Measurements from ENCODE around the gene ELMO1. TPM values are rescaled to one million over a fixed set of nuclear protein-coding genes. Genes with fewer than 3 reads are reported as not detected.

ELMO1 gene
- total RNA-seq, 1 experiment from 2014 or later, result 1.1 TPM

DNA sequence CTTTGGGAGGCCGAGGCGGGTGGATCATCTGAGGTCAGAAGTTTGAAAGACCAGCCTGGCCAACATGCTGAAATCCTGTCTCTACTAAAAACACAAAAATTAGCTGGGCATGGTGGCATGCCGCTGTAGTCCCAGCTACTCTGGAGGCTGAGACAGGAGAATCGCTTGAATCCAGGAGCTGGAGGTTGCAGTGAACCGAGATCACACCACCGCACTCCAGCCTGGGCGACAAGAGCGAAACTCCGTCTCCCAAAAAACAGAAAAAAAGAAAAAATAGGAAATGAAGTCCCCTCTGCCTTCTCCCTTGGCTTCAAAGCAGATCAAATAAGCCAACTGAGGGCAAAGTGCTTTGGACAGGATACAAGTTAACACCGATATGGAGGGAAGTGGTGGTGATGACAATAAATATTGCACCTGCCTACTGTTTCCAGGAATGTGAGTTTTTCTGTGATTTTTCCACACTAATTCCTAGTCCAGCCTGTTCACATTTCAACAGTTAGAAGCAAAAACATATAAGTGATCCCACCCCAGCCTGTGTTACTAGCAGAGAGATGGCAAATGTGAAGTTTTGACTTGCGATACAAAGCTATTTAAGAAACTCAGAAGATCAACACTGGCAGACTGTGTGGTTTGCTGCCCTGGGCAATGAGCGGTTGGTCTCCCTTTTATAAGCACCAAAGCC, 433.2 kb downstream of the ELMO1 start:
- DNase-seq (ENCODE audit: low read depth, low spot score), result no peak
- ChIA-PET POLR2A (no interaction called here), CTCF (interaction anchor here (1.0 kb wide), 1 partner anchor 48 kb away, joined by 4 read pairs; no protein-coding TSS in a partner anchor)

DNA sequence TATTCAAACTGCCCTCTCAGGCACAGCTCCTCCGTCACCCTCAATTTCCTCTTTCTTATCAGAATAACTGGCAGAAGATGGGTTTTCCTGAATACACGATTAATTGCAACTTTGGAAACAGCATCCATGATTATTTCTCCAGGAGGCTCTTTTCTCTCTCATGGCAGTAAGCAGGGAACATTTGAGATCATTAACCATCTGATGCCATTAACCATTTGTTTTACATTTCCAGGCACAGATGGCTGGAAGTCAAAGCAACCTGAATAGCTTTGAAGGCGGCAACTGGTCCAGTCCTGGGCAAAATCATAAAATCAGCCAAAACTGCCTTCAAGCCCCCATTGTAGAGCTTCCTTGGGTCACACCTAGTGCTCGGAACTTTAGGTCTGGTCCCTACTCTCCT, 434.9 kb downstream of the ELMO1 start:
- no peaks in the 10 kb centered on the region for H3K9me2 ChIP-seq (ENCODE audit: insufficient read depth)
- H3K36me3 ChIP-seq (ENCODE audit: control insufficient read depth in 1 of 2, insufficient read depth in 2 of 2, low read length in 2 of 2), result no peaks in the 10 kb centered on the region
- no peak overlapping the region for H3K4me2 ChIP-seq (ENCODE audit: low read length)
- H4K20me1 ChIP-seq (ENCODE audit: insufficient read depth), result no peaks in the 10 kb centered on the region
- H2AFZ ChIP-seq (ENCODE audit: low read depth, low read length, poor library complexity, severe bottlenecking), result no peak overlapping the region
- H3K9ac ChIP-seq (ENCODE audit: low read length), result no peak overlapping the region
- no peak overlapping the region for H3K27ac ChIP-seq (ENCODE audit: low read depth, low read length)
- H3K4me1 ChIP-seq (ENCODE audit: control insufficient read depth in 1 of 2, insufficient read depth in 2 of 2, low read length in 2 of 2), result no peaks in the 10 kb centered on the region
- no peaks in the 10 kb centered on the region for H3K79me2 ChIP-seq (ENCODE audit: insufficient read depth, low read length)
- no peaks in the 10 kb centered on the region for H3K27me3 ChIP-seq (ENCODE audit: insufficient read depth, low read length)
- POLR2A ChIA-PET, result no interaction called here
- TF ChIP-seq RAD21 (IDR thresholded peaks at IDR 0.05; ENCODE audit: low read depth) (no peak), ZFX (IDR thresholded peaks at IDR 0.05) (no peak), YY1 (IDR thresholded peaks at IDR 0.05; ENCODE audit: extremely low read depth, insufficient replicate concordance, low read depth, low read length) (no peak), EGR1 (IDR thresholded peaks at IDR 0.05; ENCODE audit: low read depth) (no peak), EZH2 (IDR thresholded peaks at IDR 0.05) (no peak), POLR2A (IDR thresholded peaks at IDR 0.05; ENCODE audit: borderline replicate concordance, extremely low read depth, insufficient read depth, insufficient read length) (no peak), EZH2phosphoT487 (IDR thresholded peaks at IDR 0.05; ENCODE audit: borderline replicate concordance) (no peak), ELF1 (IDR thresholded peaks at IDR 0.05; ENCODE audit: borderline replicate concordance, low read depth) (no peak), ZNF274 (IDR thresholded peaks at IDR 0.05; ENCODE audit: low read depth, low read length) (no peak), CBX3 (IDR thresholded peaks at IDR 0.05; ENCODE audit: low read depth) (no peak), JUND (IDR thresholded peaks at IDR 0.05) (no peak)
- TF ChIP-seq, protein P1, sequence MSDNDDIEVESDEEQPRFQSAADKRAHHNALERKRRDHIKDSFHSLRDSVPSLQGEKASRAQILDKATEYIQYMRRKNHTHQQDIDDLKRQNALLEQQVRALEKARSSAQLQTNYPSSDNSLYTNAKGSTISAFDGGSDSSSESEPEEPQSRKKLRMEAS (IDR thresholded peaks at IDR 0.05), result no peak
- TF ChIP-seq, protein P2, sequence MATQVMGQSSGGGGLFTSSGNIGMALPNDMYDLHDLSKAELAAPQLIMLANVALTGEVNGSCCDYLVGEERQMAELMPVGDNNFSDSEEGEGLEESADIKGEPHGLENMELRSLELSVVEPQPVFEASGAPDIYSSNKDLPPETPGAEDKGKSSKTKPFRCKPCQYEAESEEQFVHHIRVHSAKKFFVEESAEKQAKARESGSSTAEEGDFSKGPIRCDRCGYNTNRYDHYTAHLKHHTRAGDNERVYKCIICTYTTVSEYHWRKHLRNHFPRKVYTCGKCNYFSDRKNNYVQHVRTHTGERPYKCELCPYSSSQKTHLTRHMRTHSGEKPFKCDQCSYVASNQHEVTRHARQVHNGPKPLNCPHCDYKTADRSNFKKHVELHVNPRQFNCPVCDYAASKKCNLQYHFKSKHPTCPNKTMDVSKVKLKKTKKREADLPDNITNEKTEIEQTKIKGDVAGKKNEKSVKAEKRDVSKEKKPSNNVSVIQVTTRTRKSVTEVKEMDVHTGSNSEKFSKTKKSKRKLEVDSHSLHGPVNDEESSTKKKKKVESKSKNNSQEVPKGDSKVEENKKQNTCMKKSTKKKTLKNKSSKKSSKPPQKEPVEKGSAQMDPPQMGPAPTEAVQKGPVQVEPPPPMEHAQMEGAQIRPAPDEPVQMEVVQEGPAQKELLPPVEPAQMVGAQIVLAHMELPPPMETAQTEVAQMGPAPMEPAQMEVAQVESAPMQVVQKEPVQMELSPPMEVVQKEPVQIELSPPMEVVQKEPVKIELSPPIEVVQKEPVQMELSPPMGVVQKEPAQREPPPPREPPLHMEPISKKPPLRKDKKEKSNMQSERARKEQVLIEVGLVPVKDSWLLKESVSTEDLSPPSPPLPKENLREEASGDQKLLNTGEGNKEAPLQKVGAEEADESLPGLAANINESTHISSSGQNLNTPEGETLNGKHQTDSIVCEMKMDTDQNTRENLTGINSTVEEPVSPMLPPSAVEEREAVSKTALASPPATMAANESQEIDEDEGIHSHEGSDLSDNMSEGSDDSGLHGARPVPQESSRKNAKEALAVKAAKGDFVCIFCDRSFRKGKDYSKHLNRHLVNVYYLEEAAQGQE (IDR thresholded peaks at IDR 0.05; ENCODE audit: low read depth), result no peak
- TF ChIP-seq, protein P3, sequence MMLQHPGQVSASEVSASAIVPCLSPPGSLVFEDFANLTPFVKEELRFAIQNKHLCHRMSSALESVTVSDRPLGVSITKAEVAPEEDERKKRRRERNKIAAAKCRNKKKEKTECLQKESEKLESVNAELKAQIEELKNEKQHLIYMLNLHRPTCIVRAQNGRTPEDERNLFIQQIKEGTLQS (IDR thresholded peaks at IDR 0.05), result no peak
- TF ChIP-seq, protein P4, sequence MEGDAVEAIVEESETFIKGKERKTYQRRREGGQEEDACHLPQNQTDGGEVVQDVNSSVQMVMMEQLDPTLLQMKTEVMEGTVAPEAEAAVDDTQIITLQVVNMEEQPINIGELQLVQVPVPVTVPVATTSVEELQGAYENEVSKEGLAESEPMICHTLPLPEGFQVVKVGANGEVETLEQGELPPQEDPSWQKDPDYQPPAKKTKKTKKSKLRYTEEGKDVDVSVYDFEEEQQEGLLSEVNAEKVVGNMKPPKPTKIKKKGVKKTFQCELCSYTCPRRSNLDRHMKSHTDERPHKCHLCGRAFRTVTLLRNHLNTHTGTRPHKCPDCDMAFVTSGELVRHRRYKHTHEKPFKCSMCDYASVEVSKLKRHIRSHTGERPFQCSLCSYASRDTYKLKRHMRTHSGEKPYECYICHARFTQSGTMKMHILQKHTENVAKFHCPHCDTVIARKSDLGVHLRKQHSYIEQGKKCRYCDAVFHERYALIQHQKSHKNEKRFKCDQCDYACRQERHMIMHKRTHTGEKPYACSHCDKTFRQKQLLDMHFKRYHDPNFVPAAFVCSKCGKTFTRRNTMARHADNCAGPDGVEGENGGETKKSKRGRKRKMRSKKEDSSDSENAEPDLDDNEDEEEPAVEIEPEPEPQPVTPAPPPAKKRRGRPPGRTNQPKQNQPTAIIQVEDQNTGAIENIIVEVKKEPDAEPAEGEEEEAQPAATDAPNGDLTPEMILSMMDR (IDR thresholded peaks at IDR 0.05 in 2 of 3, conservative IDR thresholded peaks at IDR 0.05 in 1 of 3; ENCODE audit: borderline replicate concordance in 1 of 3, insufficient read depth in 1 of 3, low read depth in 2 of 3, low read length in 2 of 3), result no peak
- ATAC-seq, result no peak
- intact Hi-C loops (cut with micrococcal nuclease), result no loop called here
- no peak overlapping the region for H3K4me3 ChIP-seq (replicated peaks in 1 of 2; ENCODE audit: low read depth in 1 of 2, low read length in 2 of 2)
- RAD21 ChIA-PET (ENCODE audit: low non-redundant PET in 1 of 2, low total read pairs in 2 of 2, uncharacterized antibody in 2 of 2, unreplicated experiment in 2 of 2), result no interaction called here
- no peaks in the 10 kb centered on the region for H3K9me3 ChIP-seq (ENCODE audit: control insufficient read depth in 1 of 2, insufficient read depth in 1 of 2, low read depth in 1 of 2, low read length in 2 of 2)
- no TSS peak for BruUV-seq (replicated peaks)
- DNase-seq (ENCODE audit: low read depth, low spot score), result no peak
- CTCF ChIA-PET, result interaction anchor here (1.0 kb wide), 1 partner anchor 14 kb away, joined by 4 read pairs; no protein-coding TSS in a partner anchor

More for the DNA sequence above, 433.2 kb downstream of the ELMO1 start:
- H3K9ac ChIP-seq (ENCODE audit: low read length), result no peak overlapping the region
- H2AFZ ChIP-seq (ENCODE audit: low read depth, low read length, poor library complexity, severe bottlenecking), result no peak overlapping the region
- H3K36me3 ChIP-seq (ENCODE audit: control insufficient read depth in 1 of 2, insufficient read depth in 2 of 2, low read length in 2 of 2), result no peaks in the 10 kb centered on the region
- H4K20me1 ChIP-seq (ENCODE audit: insufficient read depth), result no peaks in the 10 kb centered on the region
- TF ChIP-seq TCF7L2 (IDR thresholded peaks at IDR 0.05; ENCODE audit: borderline replicate concordance, extremely low read depth, insufficient read depth, insufficient read length), result no peak
- RAD21 ChIA-PET (ENCODE audit: low non-redundant PET in 1 of 2, low total read pairs in 2 of 2, uncharacterized antibody in 2 of 2, unreplicated experiment in 2 of 2), result no interaction called here
- H3K27me3 ChIP-seq (ENCODE audit: insufficient read depth, low read length), result no peaks in the 10 kb centered on the region
- BruUV-seq (replicated peaks), result no TSS peak
- no peak overlapping the region for H3K27ac ChIP-seq (ENCODE audit: low read depth, low read length)
- H3K4me3 ChIP-seq (replicated peaks in 1 of 2; ENCODE audit: low read depth in 1 of 2, low read length in 2 of 2), result no peak overlapping the region
- H3K4me2 ChIP-seq (ENCODE audit: low read length), result no peak overlapping the region
- no peak for ATAC-seq
- no peaks in the 10 kb centered on the region for H3K4me1 ChIP-seq (ENCODE audit: control insufficient read depth in 1 of 2, insufficient read depth in 2 of 2, low read length in 2 of 2)
- H3K9me3 ChIP-seq (ENCODE audit: control insufficient read depth in 1 of 2, insufficient read depth in 1 of 2, low read depth in 1 of 2, low read length in 2 of 2), result no peaks in the 10 kb centered on the region
- intact Hi-C loops (cut with micrococcal nuclease), result no loop called here
- H3K79me2 ChIP-seq (ENCODE audit: insufficient read depth, low read length), result no peaks in the 10 kb centered on the region
- H3K9me2 ChIP-seq (ENCODE audit: insufficient read depth), result no peaks in the 10 kb centered on the region
